Thymus (tissue), 11 donors: ENCODE results near the gene MYT1. TPM values are rescaled to one million over a fixed set of nuclear protein-coding genes. Genes with fewer than 3 reads are reported as not detected.

ENCODE experiments used
- DNase-seq, 9 donors: peaks; one replicate each; pipeline ENCODE4 v3.0.0-alpha.2; 2013; ENCODE audit warnings: low spot score in 9 of 9, low read depth in 6 of 9, missing footprints in 1 of 9
- H3K27ac ChIP-seq, 2 donors: one replicate each; pipeline ENCODE4 v1.5.1; 2013; ENCODE audit warnings: control low read depth in 1 of 2, low read depth in 1 of 2, low read length in 1 of 2, mild to moderate bottlenecking in 1 of 2, moderate library complexity in 1 of 2
- H3K27me3 ChIP-seq, 2 donors: one replicate each; pipeline ENCODE4 v1.5.1; 2013; ENCODE audit warnings: low read length in 1 of 2; ENCODE audit not compliant: control insufficient read depth in 2 of 2, insufficient read depth in 1 of 2
- H3K36me3 ChIP-seq, 2 donors: one replicate each; pipeline ENCODE4 v1.5.1; 2013; ENCODE audit warnings: low read length in 1 of 2, mild to moderate bottlenecking in 1 of 2, moderate library complexity in 1 of 2; ENCODE audit not compliant: control insufficient read depth in 2 of 2, insufficient read depth in 2 of 2
- H3K4me1 ChIP-seq, 2 donors: one replicate each; pipeline ENCODE4 v1.5.1; 2013; ENCODE audit warnings: low read length in 2 of 2; ENCODE audit not compliant: control insufficient read depth in 2 of 2, insufficient read depth in 2 of 2
- H3K4me3 ChIP-seq, 2 donors: one replicate each; pipeline ENCODE4 v1.5.1; 2013; ENCODE audit warnings: low read length in 2 of 2, control low read depth in 1 of 2, mild to moderate bottlenecking in 1 of 2
- H3K9me3 ChIP-seq, 2 donors: one replicate each; pipeline ENCODE4 v1.5.1; 2013; ENCODE audit warnings: low read length in 1 of 2, mild to moderate bottlenecking in 1 of 2; ENCODE audit not compliant: control insufficient read depth in 2 of 2, insufficient read depth in 1 of 2
- WGBS: extraction: QIAGEN DNeasy Blood & Tissue Kit; methylation state at CpG from one replicate; pipeline ENCODE4 v1.1.7; 2013; 5-methylcytosine and 5-hydroxymethylcytosine counted together
- polyA plus RNA-seq: library from polyadenylated mRNA; stranded (reverse); fragments of 200-250 nt; gene quantifications from one replicate; pipeline ENCODE4 v1.2.3, GENCODE V29; 2013
- total RNA-seq: library from RNA; stranded (reverse); fragments of 120-200 nt; gene quantifications from one replicate; pipeline ENCODE4 v1.2.4, GENCODE V29; 2013
- donor health status: healthy.

The MYT1 gene
- total and polyA plus RNA-seq, 2 donors = 0.19 to 0.25 TPM

DNA sequence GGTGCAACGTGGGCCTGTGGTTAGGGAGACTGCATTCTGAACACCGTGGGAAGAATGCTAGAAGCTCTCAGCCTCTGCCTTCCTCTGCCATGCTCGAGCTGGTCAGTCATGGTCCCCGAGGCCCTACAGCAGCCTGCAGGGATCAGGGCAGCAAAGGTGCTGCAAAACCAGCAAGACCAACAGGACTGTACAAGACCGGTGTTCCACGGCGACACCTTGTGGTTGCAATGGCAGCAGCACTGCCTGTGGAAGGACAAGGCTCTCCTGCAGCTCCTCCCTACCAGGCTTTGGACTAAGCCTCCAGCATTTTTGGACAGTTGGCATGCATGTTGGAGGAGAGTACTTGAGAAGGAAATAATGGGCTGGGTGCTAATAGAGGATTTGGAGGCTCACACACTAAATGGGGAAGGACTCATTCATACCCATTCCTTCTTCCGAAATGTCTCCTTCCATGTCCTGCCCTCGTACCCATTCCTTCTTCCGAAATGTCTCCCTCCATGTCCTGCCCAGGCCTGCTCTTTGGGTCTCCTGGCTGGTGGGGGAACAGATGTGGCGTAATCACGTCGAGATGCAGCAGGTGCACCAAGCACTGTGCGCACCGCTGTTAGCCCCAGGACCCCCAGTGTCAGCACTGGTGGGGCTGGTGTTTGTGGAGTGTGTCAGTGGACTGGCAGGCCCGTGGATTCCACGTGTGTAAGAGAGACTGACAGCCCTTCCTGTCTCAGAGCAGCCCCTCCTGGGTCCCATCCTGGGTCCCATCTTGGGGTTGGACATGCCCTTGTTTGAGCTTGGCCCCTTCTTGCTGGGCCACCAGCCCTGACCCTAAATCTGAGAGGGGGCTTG, 18.6 kb upstream of the MYT1 start:
- H3K4me3 ChIP-seq = no peak overlapping the region
- WGBS = 94% methylated on average over 17 of the region's 17 CpGs
- H3K9me3 ChIP-seq = peaks cover 0 to 24% of the 10 kb centered on the region in 2 donors
- no peak overlapping the region for H3K27ac ChIP-seq
- no peaks in the 10 kb centered on the region for H3K4me1 ChIP-seq
- no peaks in the 10 kb centered on the region for H3K36me3 ChIP-seq
- H3K27me3 ChIP-seq = peaks cover 0 to 3% of the 10 kb centered on the region in 2 donors
- no peak for DNase-seq

DNA sequence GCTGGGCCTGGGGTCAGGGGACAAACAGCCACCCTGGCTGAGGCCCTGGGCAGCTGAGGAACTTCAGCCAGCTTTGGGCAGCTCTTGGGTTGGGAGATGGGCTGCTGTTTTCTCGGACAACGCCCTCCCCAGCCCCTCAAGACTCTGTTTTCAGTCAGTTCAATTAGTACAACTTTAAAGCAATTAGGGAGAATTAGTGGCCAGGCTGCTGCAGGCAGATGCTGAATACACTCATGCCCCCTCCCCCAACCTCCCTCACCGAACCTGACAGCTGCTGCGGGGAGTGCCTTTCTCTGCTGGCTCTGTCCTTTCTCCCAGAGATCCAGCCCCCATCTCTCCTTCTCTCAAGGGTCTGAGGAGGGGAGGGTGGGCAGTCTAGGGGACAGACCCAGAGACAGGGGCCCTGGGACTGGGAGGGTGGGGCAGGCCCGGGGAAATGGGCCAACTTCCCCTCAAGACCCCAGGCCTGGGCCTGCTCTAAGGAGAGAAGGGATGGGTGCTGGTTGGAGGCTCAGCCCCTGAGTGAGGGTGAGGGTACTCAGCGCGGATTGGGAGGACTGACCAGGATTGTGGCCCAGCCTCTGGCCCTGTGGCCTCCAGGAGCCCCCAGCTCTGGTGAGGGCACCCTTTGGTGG, 17.8 kb upstream of the MYT1 start:
- Histone ChIP-seq H3K4me1 (no peaks in the 10 kb centered on the region), H3K4me3 (no peak overlapping the region), H3K27ac (no peak overlapping the region), H3K9me3 (peaks cover 0 to 24% of the 10 kb centered on the region in 2 donors), H3K36me3 (no peaks in the 10 kb centered on the region), H3K27me3 (peaks cover 0 to 2% of the 10 kb centered on the region in 2 donors)
- DNase-seq = no peak
- 95% methylated on average over 7 of the region's 7 CpGs for WGBS

DNA sequence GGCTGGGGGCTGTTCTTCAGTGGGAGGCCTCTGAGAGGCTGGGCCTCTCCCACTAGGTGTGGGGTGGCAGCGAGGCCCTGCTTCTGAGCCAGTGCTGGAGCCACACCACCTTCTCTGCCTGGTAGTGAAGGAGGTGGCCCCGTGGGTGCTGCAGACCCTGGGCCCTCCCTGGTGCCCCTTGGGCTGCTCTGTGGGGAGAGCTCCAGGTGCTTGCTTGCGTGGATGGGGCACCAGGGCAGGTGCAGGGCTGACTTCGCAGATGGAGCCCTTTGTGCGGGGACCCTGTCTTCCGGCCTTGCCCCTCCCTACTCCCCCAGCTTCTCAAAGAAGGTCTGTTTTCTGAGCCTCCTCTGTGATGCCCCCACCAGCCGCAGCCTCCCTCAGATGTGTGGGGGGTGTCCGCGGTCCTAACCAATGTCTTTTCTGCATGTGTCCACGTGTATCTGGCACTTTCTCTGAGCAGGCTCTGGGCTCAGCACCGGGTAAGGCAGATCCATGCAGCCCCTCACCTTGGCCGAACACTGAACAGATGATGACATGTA, 17.2 kb upstream of the MYT1 start:
- peaks cover 0 to 24% of the 10 kb centered on the region in 2 donors for H3K9me3 ChIP-seq
- peaks cover 0 to 2% of the 10 kb centered on the region in 2 donors for H3K27me3 ChIP-seq
- H3K4me1 ChIP-seq = no peaks in the 10 kb centered on the region
- no peaks in the 10 kb centered on the region for H3K36me3 ChIP-seq
- 85% methylated on average over 12 of the region's 12 CpGs for WGBS
- no peak overlapping the region for H3K27ac ChIP-seq
- DNase-seq = peak in 5 of 9 donors; percentile 6 to 42 (median 25)
- H3K4me3 ChIP-seq = no peak overlapping the region

GRCh38 chr20:64148581-64148980, 15.7 kb upstream of the MYT1 start:
- no peak for DNase-seq
- H3K9me3 ChIP-seq = peaks cover 0 to 18% of the 10 kb centered on the region in 2 donors
- no peaks in the 10 kb centered on the region for H3K4me1 ChIP-seq
- WGBS = 93% methylated on average over 5 of the region's 5 CpGs
- no peaks in the 10 kb centered on the region for H3K27me3 ChIP-seq
- no peak overlapping the region for H3K27ac ChIP-seq
- H3K36me3 ChIP-seq = no peaks in the 10 kb centered on the region
- H3K4me3 ChIP-seq = no peak overlapping the region

DNA sequence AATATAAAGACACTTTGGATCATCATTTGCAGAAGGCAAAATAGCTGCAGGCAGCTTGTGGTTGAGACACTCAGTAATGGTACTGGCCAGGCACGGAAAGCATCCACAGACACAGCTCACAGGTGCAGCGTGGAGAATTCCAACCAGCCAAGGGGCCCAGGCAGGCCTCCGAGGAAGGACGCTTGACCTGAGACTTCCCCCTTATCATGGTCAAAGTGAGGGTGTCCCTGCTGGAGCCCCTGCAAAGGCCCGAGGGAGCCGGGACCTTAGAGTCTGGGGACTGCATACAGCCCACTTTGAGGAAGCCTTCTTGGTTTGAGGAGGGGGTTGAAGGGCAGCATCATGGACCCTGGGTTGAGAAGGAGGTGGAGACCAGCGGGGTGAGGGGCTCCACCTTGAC, 15.1 kb upstream of the MYT1 start:
- peaks cover 0 to 18% of the 10 kb centered on the region in 2 donors for H3K9me3 ChIP-seq
- no peak overlapping the region for H3K4me3 ChIP-seq
- no peak for DNase-seq
- H3K4me1 ChIP-seq = no peaks in the 10 kb centered on the region
- no peak overlapping the region for H3K27ac ChIP-seq
- no peaks in the 10 kb centered on the region for H3K27me3 ChIP-seq
- no peaks in the 10 kb centered on the region for H3K36me3 ChIP-seq
- WGBS = 88% methylated on average over 7 of the region's 7 CpGs

GRCh38 chr20:64149809-64150560, 14.3 kb upstream of the MYT1 start:
- Histone ChIP-seq H3K4me1 (no peaks in the 10 kb centered on the region), H3K36me3 (no peaks in the 10 kb centered on the region), H3K27me3 (no peaks in the 10 kb centered on the region), H3K27ac (no peak overlapping the region), H3K9me3 (peaks cover 0 to 14% of the 10 kb centered on the region in 2 donors), H3K4me3 (no peak overlapping the region)
- DNase-seq = no peak
- 90% methylated on average over 26 of the region's 26 CpGs for whole genome bisulfite sequencing

GRCh38 chr20:64150756-64151632, 13.3 kb upstream of the MYT1 start:
- Histone ChIP-seq H3K4me1 (no peaks in the 10 kb centered on the region), H3K27ac (no peak overlapping the region), H3K4me3 (no peak overlapping the region), H3K36me3 (no peaks in the 10 kb centered on the region), H3K27me3 (no peaks in the 10 kb centered on the region), H3K9me3 (peaks cover 0 to 5% of the 10 kb centered on the region in 2 donors)
- WGBS = 85% methylated on average over 13 of the region's 13 CpGs
- no peak for DNase-seq
